Activated CD4-positive, alpha-beta T cell treated with anti-CD3 and anti-CD28 coated beads for 4 hours (primary cell): ENCODE measurements around the gene CHERP.
"Not testable (repeated sequence)": the region's sequence is repeated elsewhere in the genome, so short reads cannot be mapped to it uniquely, and the experiment has no call there.

Source experiments
- DNase-seq, 2 donors: peaks; one replicate each; pipeline ENCODE4 v3.0.0-alpha.2; 2020

CHERP gene

GRCh38 chr19:16576690-16577530, 34.7 kb upstream of the CHERP start:
- DNase-seq = no peak

GRCh38 chr19:16575861-16576689, 33.8 kb upstream of the CHERP start:
- DNase-seq = no peak

- DNase-seq = no peak
Observed at GRCh38 chr19:16575282-16575681, 33.0 kb upstream of the CHERP start.

GRCh38 chr19:16573925-16574324, 31.7 kb upstream of the CHERP start:
- DNase-seq = no peak

GRCh38 chr19:16573296-16573695, 31.1 kb upstream of the CHERP start:
- no peak for DNase-seq

GRCh38 chr19:16572332-16573211, 30.3 kb upstream of the CHERP start, which contains the start of gene SLC35E1:
Gene SLC35E1, minus strand, starts transcription at chr19:16572415. Its CDS starts 51 bp downstream, at chr19:16572364.
- peak; percentile 85 to 88 for DNase-seq

GRCh38 chr19:16571822-16572331, 29.6 kb upstream of the CHERP start:
- DNase-seq = peak in 1 of 2 donors; percentile 29

- no peak for DNase-seq
Observed at GRCh38 chr19:16571283-16571682, 29.0 kb upstream of the CHERP start.

GRCh38 chr19:16569609-16570320, 27.5 kb upstream of the CHERP start:
- DNase-seq = no peak

- no peak for DNase-seq
Observed at GRCh38 chr19:16566702-16567101, 24.5 kb upstream of the CHERP start.

GRCh38 chr19:16566161-16566560, 23.9 kb upstream of the CHERP start:
- DNase-seq = peak; percentile 68 to 69

GRCh38 chr19:16564842-16565241, 22.6 kb upstream of the CHERP start:
- DNase-seq = no peak

GRCh38 chr19:16562608-16563025, 20.4 kb upstream of the CHERP start:
- no peak for DNase-seq

- DNase-seq = no peak
Observed at GRCh38 chr19:16561382-16561781, 19.1 kb upstream of the CHERP start.

GRCh38 chr19:16559780-16560276, 17.6 kb upstream of the CHERP start:
- DNase-seq = no peak

GRCh38 chr19:16554776-16555175, 12.5 kb upstream of the CHERP start:
- DNase-seq = no peak

- DNase-seq = not testable (repeated sequence)
Observed at GRCh38 chr19:16551902-16552301, 9.7 kb upstream of the CHERP start.

GRCh38 chr19:16548956-16549355, 6.7 kb upstream of the CHERP start:
- no peak for DNase-seq

GRCh38 chr19:16544473-16545231, 2.4 kb upstream of the CHERP start:
- DNase-seq = no peak

- not testable (repeated sequence) for DNase-seq
Observed at GRCh38 chr19:16543734-16544133, 1.5 kb upstream of the CHERP start.
